Caco-2 (cell line): ENCODE measurements around the gene TSPAN33. TPM values are rescaled to one million over a fixed set of nuclear protein-coding genes. Genes with fewer than 3 reads are reported as not detected.
A peak's percentile ranks its signal among the peaks of the same experiment; 100 is the strongest.

Experiments used
- BruUV-seq: library from RNA; stranded (reverse); fragments of 400-500 nt; replicated peaks from 2 replicates; lab custom pipeline; 2021; lab: Mats Ljungman, UMichigan
- CTCF ChIA-PET: fragments of 300-600 bp; sonication (Branson Sonifier 250); formaldehyde crosslinking; loops from one replicate; lab custom pipeline; 2022; ENCODE audit warnings: antibody characterized with exemption; lab: Charles Lee
- POLR2A ChIA-PET: fragments of 300-600 bp; sonication (Branson Sonifier 250); formaldehyde crosslinking; loops from one replicate; lab custom pipeline; 2022; ENCODE audit warnings: antibody characterized with exemption; lab: Charles Lee
- DNase-seq, 2 experiments: peaks; one replicate each; pipeline versions ENCODE4 v3.0.0 to v3.0.0-alpha.2; 2020 to 2022
- H3K27me3 ChIP-seq: replicated peaks from 2 replicates; pipeline ENCODE4 v1.6.0; 2011; ENCODE audit warnings: low read length; ENCODE audit not compliant: control insufficient read depth, insufficient read depth
- H3K36me3 ChIP-seq: 2 replicates; pipeline ENCODE4 v1.5.1; 2011; ENCODE audit warnings: low read length; ENCODE audit not compliant: control insufficient read depth, insufficient read depth
- H3K4me1 ChIP-seq: fragments of 250-450 bp; sonication (Bioruptor Pico); 2 replicates; pipeline ENCODE4 v1.5.1; 2020; ENCODE audit warnings: mild to moderate bottlenecking
- H3K4me3 ChIP-seq: 2 replicates; pipeline ENCODE4 v1.5.1; 2011; ENCODE audit warnings: low read depth, mild to moderate bottlenecking, control low read depth, low read length
- H3K9me3 ChIP-seq: fragments of 250-450 bp; sonication (Bioruptor Pico); 2 replicates; pipeline ENCODE4 v1.5.1; 2020; ENCODE audit warnings: mild to moderate bottlenecking, moderate library complexity
- H3K27ac Mint-ChIP-seq: one replicate; pipeline ENCODE4 v1.8.0; 2022; ENCODE audit warnings: mixed read lengths; ENCODE audit not compliant: unreplicated experiment
- H3K27me3 Mint-ChIP-seq: one replicate; pipeline ENCODE4 v1.8.0; 2022; ENCODE audit warnings: mixed read lengths; ENCODE audit not compliant: insufficient read depth, unreplicated experiment
- H3K36me3 Mint-ChIP-seq: one replicate; pipeline ENCODE4 v1.8.0; 2022; ENCODE audit warnings: mild to moderate bottlenecking, mixed read lengths; ENCODE audit not compliant: insufficient read depth, unreplicated experiment
- H3K4me1 Mint-ChIP-seq: one replicate; pipeline ENCODE4 v1.8.0; 2022; ENCODE audit warnings: low read depth, mixed read lengths; ENCODE audit not compliant: unreplicated experiment
- H3K4me3 Mint-ChIP-seq: one replicate; pipeline ENCODE4 v1.8.0; 2022; ENCODE audit warnings: mild to moderate bottlenecking, moderate library complexity, mixed read lengths; ENCODE audit not compliant: unreplicated experiment
- H3K9me3 Mint-ChIP-seq: one replicate; pipeline ENCODE4 v1.8.0; 2022; ENCODE audit warnings: mixed read lengths; ENCODE audit not compliant: unreplicated experiment
- CTCF ChIP-seq, 2 experiments: fragments of 200-600 bp in 1 of 2; IDR thresholded peaks; 1 replicate in 1 of 2; 2 replicates in 1 of 2; pipeline versions ENCODE4 v1.5.1 to v1.8.0; 2011 to 2022; ENCODE audit warnings: antibody characterized with exemption in 1 of 2, control low read depth in 1 of 2, inconsistent platforms in 1 of 2, low read depth in 1 of 2, low read length in 1 of 2, mild to moderate bottlenecking in 1 of 2, moderate library complexity in 1 of 2; ENCODE audit not compliant: insufficient read depth in 1 of 2, severe bottlenecking in 1 of 2, unreplicated experiment in 1 of 2
- intact Hi-C: fragments of 100-400 bp; cut with micrococcal nuclease; formaldehyde crosslinking; loops from one replicate; pipeline ENCODE4 v1.10.0; 2022; ENCODE audit not compliant: unreplicated experiment
- total RNA-seq: library from RNA; stranded (reverse); gene quantifications from 2 replicates; pipeline ENCODE4 v1.2.3, GENCODE V29; 2022

TSPAN33 gene
- total RNA-seq, 1 experiment from 2014 or later: 4.5 TPM

GRCh38 chr7:129134356-129134987 lies 10.0 kb upstream of the TSPAN33 start:
- no peaks in the 10 kb centered on the region for H3K27me3 ChIP-seq
- intact Hi-C loops: no loop called here
- Mint-ChIP-seq H3K36me3 (no peaks in the 10 kb centered on the region), H3K4me3 (no peak overlapping the region), H3K27me3 (peaks cover 11% of the 10 kb centered on the region), H3K27ac (no peak overlapping the region), H3K4me1 (no peaks in the 10 kb centered on the region), H3K9me3 (no peaks in the 10 kb centered on the region)
- no peaks in the 10 kb centered on the region for H3K4me1 ChIP-seq
- no peak for DNase-seq
- ChIA-PET CTCF (no interaction called here), POLR2A (no interaction called here)
- TF ChIP-seq CTCF (IDR thresholded peaks at IDR 0.05; ENCODE audit: insufficient read depth in 1 of 2, low read depth in 1 of 2, low read length in 1 of 2, severe bottlenecking in 1 of 2, unreplicated experiment in 1 of 2): no peak
- BruUV-seq: no TSS peak
- H3K9me3 ChIP-seq: no peaks in the 10 kb centered on the region
- no peaks in the 10 kb centered on the region for H3K36me3 ChIP-seq
- no peak overlapping the region for H3K4me3 ChIP-seq

- BruUV-seq: no TSS peak
- H3K27me3 Mint-ChIP-seq: peaks cover 14% of the 10 kb centered on the region
- no peak overlapping the region for H3K27ac Mint-ChIP-seq
- H3K9me3 Mint-ChIP-seq: no peaks in the 10 kb centered on the region
- intact Hi-C loops: no loop called here
- H3K4me1 ChIP-seq: no peaks in the 10 kb centered on the region
- ChIA-PET CTCF (no interaction called here), POLR2A (no interaction called here)
- H3K36me3 ChIP-seq: no peaks in the 10 kb centered on the region
- DNase-seq: no peak
- H3K4me3 Mint-ChIP-seq: no peak overlapping the region
- no peaks in the 10 kb centered on the region for H3K27me3 ChIP-seq
- no peaks in the 10 kb centered on the region for H3K4me1 Mint-ChIP-seq
- TF ChIP-seq CTCF (IDR thresholded peaks at IDR 0.05; ENCODE audit: insufficient read depth in 1 of 2, low read depth in 1 of 2, low read length in 1 of 2, severe bottlenecking in 1 of 2, unreplicated experiment in 1 of 2): no peak
- no peaks in the 10 kb centered on the region for H3K36me3 Mint-ChIP-seq
- H3K4me3 ChIP-seq: no peak overlapping the region
- H3K9me3 ChIP-seq: no peaks in the 10 kb centered on the region
Measured at GRCh38 chr7:129136887-129137642, 7.4 kb upstream of the TSPAN33 start.

GRCh38 chr7:129143724-129144094 lies 798 bp upstream of the TSPAN33 start:
- H3K36me3 Mint-ChIP-seq: no peaks in the 10 kb centered on the region
- BruUV-seq: no TSS peak

More at GRCh38 chr7:129143724-129144094, 798 bp upstream of the TSPAN33 start:
- Mint-ChIP-seq H3K27ac (no peak overlapping the region), H3K27me3 (peaks cover 24% of the 10 kb centered on the region), H3K9me3 (no peaks in the 10 kb centered on the region), H3K4me3 (peak overlapping the region; percentile 80), H3K4me1 (peaks cover 4% of the 10 kb centered on the region)
- H3K9me3 ChIP-seq: no peaks in the 10 kb centered on the region
- ChIA-PET POLR2A (interaction anchor here (0.5 kb wide), 1 partner anchor 336 kb away, joined by 3 read pairs; no protein-coding TSS in a partner anchor), CTCF (interaction anchor here (0.7 to 1.0 kb wide), 2 partner anchors 20 to 232 kb away, joined by 3 to 7 read pairs; no protein-coding TSS in a partner anchor)
- no peak for DNase-seq
- H3K36me3 ChIP-seq: no peaks in the 10 kb centered on the region
- no peaks in the 10 kb centered on the region for H3K27me3 ChIP-seq
- TF ChIP-seq CTCF (IDR thresholded peaks at IDR 0.05; ENCODE audit: insufficient read depth in 1 of 2, low read depth in 1 of 2, low read length in 1 of 2, severe bottlenecking in 1 of 2, unreplicated experiment in 1 of 2): no peak
- H3K4me1 ChIP-seq: peaks cover 5% of the 10 kb centered on the region
- H3K4me3 ChIP-seq: no peak overlapping the region; the same call in 1 of the 2 replicates
- intact Hi-C loops: no loop called here
